GM23338 (cell line): Measurements from ENCODE around the gene IQGAP2. TPM values are rescaled to one million over a fixed set of nuclear protein-coding genes. Genes with fewer than 3 reads are reported as not detected.
A peak's percentile ranks its signal among the peaks of the same experiment; 100 is the strongest.

Source experiments
- ATAC-seq: fragments of 200-7000 bp; cut with Tn5 transposase; 3 replicates; pipeline ENCODE4 v1.9.1; 2020
- DNase-seq: peaks from one replicate; pipeline ENCODE4 v3.0.0-alpha.2; 2015; ENCODE audit warnings: low spot score
- H2AFZ ChIP-seq: fragments of 200-600 bp; sonication (generic); 2 replicates; pipeline ENCODE4 v1.8.0; 2016; ENCODE audit warnings: antibody characterized with exemption, mild to moderate bottlenecking, moderate library complexity
- H3F3A ChIP-seq: fragments of 200-600 bp; sonication (generic); replicated peaks from 2 replicates; pipeline ENCODE4 v1.8.0; 2017; ENCODE audit warnings: antibody characterized with exemption, mixed run types, low read depth
- H3K27ac ChIP-seq: fragments of 200-600 bp; sonication (generic); 2 replicates; pipeline ENCODE4 v1.6.1; 2016; ENCODE audit warnings: low read depth
- H3K27me3 ChIP-seq: fragments of 200-600 bp; sonication (generic); 2 replicates; pipeline ENCODE4 v1.8.0; 2016; ENCODE audit warnings: mild to moderate bottlenecking, mixed run types, moderate library complexity; ENCODE audit not compliant: insufficient read depth
- H3K36me3 ChIP-seq: fragments of 200-600 bp; sonication (generic); 2 replicates; pipeline ENCODE4 v1.8.0; 2016; ENCODE audit warnings: mild to moderate bottlenecking; ENCODE audit not compliant: insufficient read depth
- H3K4me1 ChIP-seq: fragments of 200-600 bp; sonication (generic); 2 replicates; pipeline ENCODE4 v1.8.0; 2016; ENCODE audit warnings: mild to moderate bottlenecking, moderate library complexity; ENCODE audit not compliant: insufficient read depth
- H3K4me2 ChIP-seq: fragments of 200-600 bp; sonication (generic); 2 replicates; pipeline ENCODE4 v1.7.1; 2017; ENCODE audit warnings: mixed run types
- H3K4me3 ChIP-seq: fragments of 200-600 bp; sonication (generic); 2 replicates; pipeline ENCODE4 v1.6.1; 2016; ENCODE audit warnings: mixed run types
- H3K79me2 ChIP-seq: fragments of 200-600 bp; sonication (generic); replicated peaks from 2 replicates; pipeline ENCODE4 v1.8.0; 2017; ENCODE audit warnings: mild to moderate bottlenecking; ENCODE audit not compliant: insufficient read depth
- H3K9me2 ChIP-seq: fragments of 200-600 bp; sonication (generic); 2 replicates; pipeline ENCODE4 v1.8.0; 2017; ENCODE audit not compliant: insufficient read depth
- H4K20me1 ChIP-seq: fragments of 200-600 bp; sonication (generic); replicated peaks from 2 replicates; pipeline ENCODE4 v1.8.0; 2017; ENCODE audit warnings: mild to moderate bottlenecking; ENCODE audit not compliant: insufficient read depth
- H3K27ac Mint-ChIP-seq: 2 replicates; pipeline ENCODE4 v1.8.0; 2020; ENCODE audit warnings: inconsistent platforms, mild to moderate bottlenecking, moderate library complexity, mixed read lengths
- H3K27me3 Mint-ChIP-seq: 3 replicates; pipeline ENCODE4 v1.8.0; 2022; ENCODE audit warnings: low read depth, mild to moderate bottlenecking, moderate library complexity, mixed read lengths, inconsistent platforms; ENCODE audit not compliant: insufficient read depth, poor library complexity
- H3K36me3 Mint-ChIP-seq: 3 replicates; pipeline ENCODE4 v1.8.0; 2021; ENCODE audit warnings: low read depth, mild to moderate bottlenecking, inconsistent platforms, moderate library complexity, mixed read lengths
- H3K4me1 Mint-ChIP-seq: 3 replicates; pipeline ENCODE4 v1.8.0; 2020; ENCODE audit warnings: mild to moderate bottlenecking, inconsistent platforms, mixed read lengths
- H3K4me3 Mint-ChIP-seq: 3 replicates; pipeline ENCODE4 v1.8.0; 2021; ENCODE audit warnings: moderate library complexity, mild to moderate bottlenecking, inconsistent platforms, mixed read lengths
- H3K9me3 Mint-ChIP-seq: 3 replicates; pipeline ENCODE4 v1.8.0; 2020; ENCODE audit warnings: moderate library complexity, mild to moderate bottlenecking, inconsistent platforms, mixed read lengths
- EZH2 ChIP-seq: fragments of 200-600 bp; sonication (generic); IDR thresholded peaks from one replicate; pipeline ENCODE4 v1.8.0; 2017; ENCODE audit warnings: antibody characterized with exemption, mild to moderate bottlenecking, low read depth; ENCODE audit not compliant: unreplicated experiment
- REST ChIP-seq: IDR thresholded peaks from one replicate; pipeline ENCODE4 v1.6.1; 2018; ENCODE audit warnings: antibody characterized with exemption; ENCODE audit not compliant: unreplicated experiment
- ZNF462 ChIP-seq: fragments of 250-450 bp; sonication (Bioruptor Pico); IDR thresholded peaks from 2 replicates; pipeline ENCODE4 v1.5.0; 2020; ENCODE audit warnings: mild to moderate bottlenecking, moderate library complexity
- polyA plus RNA-seq: library from polyadenylated mRNA; unstranded; fragments of >200 nt; fragmentation: Nextera tagmentation; extraction: Ambion mirVana; gene quantifications from 2 replicates; pipeline ENCODE4 v1.2.1, GENCODE V29; 2016
- total RNA-seq: library from RNA; depleted of rRNA; stranded (reverse); fragments of >200 nt; shearing (Covaris generic); gene quantifications from 2 replicates; pipeline ENCODE4 v1.2.3, GENCODE V29; 2014

IQGAP2 gene
- total and polyA plus RNA-seq, 2 experiments from 2014 or later, result 60.0 to 86.5 TPM

- H3F3A ChIP-seq, result no peaks in the 10 kb centered on the region
- peaks cover 10% of the 10 kb centered on the region for H3K79me2 ChIP-seq
- Mint-ChIP-seq H3K36me3 (peaks cover 26% of the 10 kb centered on the region), H3K27ac (no peak overlapping the region), H3K4me3 (no peak overlapping the region), H3K9me3 (peaks cover 18% of the 10 kb centered on the region), H3K27me3 (peaks cover 4% of the 10 kb centered on the region), H3K4me1 (peaks cover 26% of the 10 kb centered on the region)
- no peaks in the 10 kb centered on the region for H4K20me1 ChIP-seq
- H2AFZ ChIP-seq, result no peak overlapping the region
- peaks cover 25% of the 10 kb centered on the region for H3K4me1 ChIP-seq
- DNase-seq, result no peak
- TF ChIP-seq EZH2, result no peak
- TF ChIP-seq ZNF462 (CRISPR knock-in tag), result no peak
- ATAC-seq, result no peak
- H3K9me2 ChIP-seq, result no peaks in the 10 kb centered on the region; the same call in 1 of the 2 replicates
- no peak overlapping the region for H3K4me3 ChIP-seq
- no peak overlapping the region for H3K4me2 ChIP-seq
- no peaks in the 10 kb centered on the region for H3K27me3 ChIP-seq
- no peaks in the 10 kb centered on the region for H3K36me3 ChIP-seq
- peak overlapping the region; percentile 82; the same call in 1 of the 2 replicates for H3K27ac ChIP-seq
These were observed 71.3 kb downstream of the IQGAP2 start for GRCh38 chr5:76474377-76474776.

GRCh38 chr5:76475385-76475784 lies 72.3 kb downstream of the IQGAP2 start:
- Histone ChIP-seq H3K4me3 (no peak overlapping the region), H4K20me1 (no peaks in the 10 kb centered on the region), H3K27ac (peak overlapping the region; percentile 82), H3K27me3 (no peaks in the 10 kb centered on the region), H3K79me2 (peaks cover 15% of the 10 kb centered on the region), H3K9me2 (no peaks in the 10 kb centered on the region; the same call in 1 of the 2 replicates), H3K4me1 (peaks cover 35% of the 10 kb centered on the region), H2AFZ (no peak overlapping the region), H3K4me2 (no peak overlapping the region), H3F3A (no peaks in the 10 kb centered on the region), H3K36me3 (no peaks in the 10 kb centered on the region)
- peak; percentile 70 for ATAC-seq
- Mint-ChIP-seq H3K4me3 (no peak overlapping the region), H3K27me3 (peaks cover 4% of the 10 kb centered on the region), H3K36me3 (peaks cover 21% of the 10 kb centered on the region), H3K4me1 (peaks cover 35% of the 10 kb centered on the region), H3K9me3 (peaks cover 18% of the 10 kb centered on the region), H3K27ac (no peak overlapping the region)
- peak; percentile 72 for DNase-seq
- no peak for TF ChIP-seq REST
